K562 (cell line): ENCODE data around the gene CSAD. TPM values are rescaled to one million over a fixed set of nuclear protein-coding genes. Genes with fewer than 3 reads are reported as not detected.

Source experiments
- CBX8 ChIP-seq: fragments of 200-600 bp; sonication (generic); IDR thresholded peaks from 2 replicates; pipeline ENCODE4 v1.6.1; 2012; ENCODE audit warnings: borderline replicate concordance, mixed run types, low read depth, mild to moderate bottlenecking, moderate library complexity, mixed read lengths, low read length, control low read depth, inconsistent platforms; ENCODE audit not compliant: poor library complexity, severe bottlenecking; ENCODE audit errors: extremely low read depth
- JUND ChIP-seq, 2 experiments: IDR thresholded peaks; 2 replicates in 1 of 2; 3 replicates in 1 of 2; pipeline ENCODE4 v1.6.1; 2011; ENCODE audit warnings: borderline replicate concordance in 2 of 2, low read depth in 2 of 2, low read length in 2 of 2, improper control_type of control experiment in 1 of 2, missing biosample characterization in 1 of 2, missing genetic modification characterization in 1 of 2, missing genetic modification reagents in 1 of 2
- MAZ ChIP-seq, 2 experiments: fragments of 450-650 bp in 1 of 2; sonication (generic) in 1 of 2; formaldehyde crosslinking; IDR thresholded peaks in 1 of 2; conservative IDR thresholded peaks in 1 of 2; 2 replicates each; pipeline versions ENCODE4 v1.4.0 to v1.5.0; 2020; ENCODE audit warnings: mild to moderate bottlenecking in 1 of 2, missing genetic modification reagents in 1 of 2
- MECOM ChIP-seq: fragments of 250-450 bp; sonication (Bioruptor Pico); IDR thresholded peaks from 2 replicates; pipeline ENCODE4 v1.8.0; 2022; ENCODE audit warnings: inconsistent platforms
- PCBP1 ChIP-seq: fragments of 200-400 bp; formaldehyde crosslinking; IDR thresholded peaks from 2 replicates; pipeline ENCODE4 v1.6.1; 2018; ENCODE audit warnings: mild to moderate bottlenecking, low read depth, low read length; ENCODE audit not compliant: poor library complexity, severe bottlenecking
- PHB ChIP-seq: fragments of 250-450 bp; sonication (Bioruptor Pico); IDR thresholded peaks from 2 replicates; pipeline ENCODE4 v1.5.0; 2021
- SMAD2 ChIP-seq: fragments of 150-350 bp; IDR thresholded peaks from 2 replicates; pipeline ENCODE4 v1.6.1; 2014; ENCODE audit warnings: low read depth, mild to moderate bottlenecking, low read length
- TEAD1 ChIP-seq, 2 experiments: fragments of 450-650 bp in 1 of 2; sonication (generic) in 1 of 2; formaldehyde crosslinking; IDR thresholded peaks; 2 replicates each; pipeline versions ENCODE4 v1.4.0 to v1.8.0; 2020 to 2022; ENCODE audit warnings: mild to moderate bottlenecking in 2 of 2, missing genetic modification reagents in 1 of 2
- U2AF1 ChIP-seq: fragments of 200-400 bp; formaldehyde crosslinking; optimal IDR thresholded peaks from 2 replicates; pipeline ENCODE3; 2017; ENCODE audit warnings: mild to moderate bottlenecking, low read depth, low read length, moderate library complexity
- XRCC5 ChIP-seq: fragments of 200-400 bp; formaldehyde crosslinking; IDR thresholded peaks from 2 replicates; pipeline ENCODE4 v1.6.1; 2017; ENCODE audit warnings: low read depth, mild to moderate bottlenecking, low read length
- ZNF431 ChIP-seq: sonication (generic); formaldehyde crosslinking; IDR thresholded peaks from 2 replicates; pipeline ENCODE4 v1.8.0; 2022; ENCODE audit warnings: mild to moderate bottlenecking, missing genetic modification reagents
- ZNF584 ChIP-seq: fragments of 200-800 bp; sonication (Bioruptor generic); IDR thresholded peaks from 2 replicates; pipeline ENCODE4 v1.6.1; 2016; ENCODE audit warnings: low read depth, mild to moderate bottlenecking, missing genetic modification characterization, missing compliant biosample characterization
- polyA plus RNA-seq, 8 experiments: library from polyadenylated mRNA; depleted of rRNA in 4 of 8; stranded (reverse) in 5 of 8; unstranded in 3 of 8; fragments of >200 nt; fragmentation: Nextera tagmentation in 2 of 8; fragmentation: Illumina TruSeq in 1 of 8; extraction: Ambion mirVana in 2 of 8; extraction: Trizol in 1 of 8; gene quantifications; 2 replicates each; pipeline versions ENCODE4 v1.2.1 to v1.2.3, GENCODE V29; 2011 to 2014; ENCODE audit warnings: inconsistent platforms in 1 of 8, missing spikeins in 1 of 8
- total RNA-seq, 7 experiments: library from RNA; depleted of rRNA in 6 of 7; stranded (reverse); fragments of >200 nt in 6 of 7; fragmentation: Illumina TruSeq in 2 of 7; extraction: Trizol in 2 of 7; gene quantifications; 2 replicates each; pipeline versions ENCODE4 v1.2.1 to v1.2.3, GENCODE V29; 2011 to 2021; ENCODE audit warnings: low replicate concordance in 1 of 7
- TF ChIP-seq, protein P1 (sequence below): fragments of 250-450 bp; sonication (Bioruptor Pico); IDR thresholded peaks from 2 replicates; pipeline ENCODE4 v1.4.0; 2020; ENCODE audit warnings: borderline replicate concordance
- TF ChIP-seq, protein P2 (sequence below): IDR thresholded peaks from 2 replicates; pipeline ENCODE4 v1.6.1; 2011; ENCODE audit warnings: borderline replicate concordance, low read depth, mild to moderate bottlenecking, moderate library complexity, low read length; ENCODE audit not compliant: insufficient read depth, poor library complexity, severe bottlenecking
- TF ChIP-seq, protein P3 (sequence below), 2 experiments: IDR thresholded peaks in 1 of 2; conservative IDR thresholded peaks in 1 of 2; 2 replicates each; pipeline ENCODE4 v1.6.1; 2016; ENCODE audit warnings: low read depth in 2 of 2, mild to moderate bottlenecking in 1 of 2, missing compliant biosample characterization in 1 of 2, missing genetic modification characterization in 1 of 2, moderate library complexity in 1 of 2
- TF ChIP-seq, protein P4 (sequence below), 3 experiments: IDR thresholded peaks in 2 of 3; conservative IDR thresholded peaks in 1 of 3; 2 replicates each; pipeline ENCODE4 v1.5.1; 2011 to 2012; ENCODE audit warnings: low read length in 3 of 3, mild to moderate bottlenecking in 3 of 3, control low read depth in 2 of 3, improper control_type of control experiment in 1 of 3, inconsistent platforms in 1 of 3, low read depth in 1 of 3, mixed read lengths in 1 of 3, moderate library complexity in 1 of 3; ENCODE audit not compliant: insufficient read depth in 2 of 3

The CSAD gene
- total and polyA plus RNA-seq, 9 of the 15 experiments (the other 6 are each of a cell fraction or from before 2014, with no cell fraction given) = 1.8 to 19.6 (median 8.1) TPM

DNA sequence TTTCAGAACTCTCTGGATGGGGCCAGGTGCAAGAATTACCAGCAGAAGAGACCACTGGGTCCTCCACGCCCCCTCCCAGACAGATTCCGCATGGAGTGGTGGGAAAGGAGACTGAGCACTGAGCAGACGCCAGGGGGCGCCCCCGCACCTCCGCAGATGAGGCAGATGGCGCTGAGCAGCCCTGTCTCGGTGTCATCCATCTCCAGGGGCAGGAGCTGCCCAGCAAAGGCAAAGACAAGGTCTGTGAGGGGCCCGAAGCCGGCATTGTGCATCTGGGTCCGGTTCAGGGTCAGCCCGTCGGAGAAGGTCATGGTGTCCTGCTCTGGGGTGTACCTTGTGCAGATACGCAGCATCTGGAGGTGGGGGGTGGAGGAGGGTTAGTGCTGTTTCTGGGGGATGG, 32.6 kb upstream of the CSAD start (continued):
- TF ChIP-seq, protein P1, sequence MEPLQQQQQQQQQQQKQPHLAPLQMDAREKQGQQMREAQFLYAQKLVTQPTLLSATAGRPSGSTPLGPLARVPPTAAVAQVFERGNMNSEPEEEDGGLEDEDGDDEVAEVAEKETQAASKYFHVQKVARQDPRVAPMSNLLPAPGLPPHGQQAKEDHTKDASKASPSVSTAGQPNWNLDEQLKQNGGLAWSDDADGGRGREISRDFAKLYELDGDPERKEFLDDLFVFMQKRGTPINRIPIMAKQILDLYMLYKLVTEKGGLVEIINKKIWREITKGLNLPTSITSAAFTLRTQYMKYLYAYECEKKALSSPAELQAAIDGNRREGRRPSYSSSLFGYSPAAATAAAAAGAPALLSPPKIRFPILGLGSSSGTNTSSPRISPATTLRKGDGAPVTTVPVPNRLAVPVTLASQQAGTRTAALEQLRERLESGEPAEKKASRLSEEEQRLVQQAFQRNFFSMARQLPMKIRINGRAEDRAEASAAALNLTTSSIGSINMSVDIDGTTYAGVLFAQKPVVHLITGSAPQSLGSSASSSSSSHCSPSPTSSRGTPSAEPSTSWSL = 0 out of 2 replicates have a peak, but pooled peaks have one; percentile 68
- TF ChIP-seq XRCC5 (peak; percentile 71; the same call in 1 of the 2 replicates), PHB (CRISPR knock-in tag) (no peak), ZNF584 (no peak), MAZ (CRISPR knock-in tag; conservative IDR thresholded peaks at IDR 0.05 in 1 of 2, IDR thresholded peaks at IDR 0.05 in 1 of 2) (peak; percentile 60 to 67; a peak in 3 of 4 replicates), U2AF1 (no peak), PCBP1 (no peak), MECOM (CRISPR knock-in tag) (0 out of 2 replicates have a peak, but pooled peaks have one; percentile 29), JUND (IDR thresholded peaks at IDR 0.05; ENCODE audit: borderline replicate concordance, low read depth, low read length) (peak; percentile 25; the same call in 1 of the 2 replicates), JUND (tag; IDR thresholded peaks at IDR 0.05; ENCODE audit: borderline replicate concordance, low read depth, low read length) (no peak; the same call in 2 of the 3 replicates), CBX8 (no peak), ZNF431 (no peak), TEAD1 (CRISPR knock-in tag; IDR thresholded peaks at IDR 0.05) (peak in 1 of 2 experiments; percentile 46; a peak in 1 of 4 replicates), SMAD2 (no peak)
- TF ChIP-seq, protein P2, sequence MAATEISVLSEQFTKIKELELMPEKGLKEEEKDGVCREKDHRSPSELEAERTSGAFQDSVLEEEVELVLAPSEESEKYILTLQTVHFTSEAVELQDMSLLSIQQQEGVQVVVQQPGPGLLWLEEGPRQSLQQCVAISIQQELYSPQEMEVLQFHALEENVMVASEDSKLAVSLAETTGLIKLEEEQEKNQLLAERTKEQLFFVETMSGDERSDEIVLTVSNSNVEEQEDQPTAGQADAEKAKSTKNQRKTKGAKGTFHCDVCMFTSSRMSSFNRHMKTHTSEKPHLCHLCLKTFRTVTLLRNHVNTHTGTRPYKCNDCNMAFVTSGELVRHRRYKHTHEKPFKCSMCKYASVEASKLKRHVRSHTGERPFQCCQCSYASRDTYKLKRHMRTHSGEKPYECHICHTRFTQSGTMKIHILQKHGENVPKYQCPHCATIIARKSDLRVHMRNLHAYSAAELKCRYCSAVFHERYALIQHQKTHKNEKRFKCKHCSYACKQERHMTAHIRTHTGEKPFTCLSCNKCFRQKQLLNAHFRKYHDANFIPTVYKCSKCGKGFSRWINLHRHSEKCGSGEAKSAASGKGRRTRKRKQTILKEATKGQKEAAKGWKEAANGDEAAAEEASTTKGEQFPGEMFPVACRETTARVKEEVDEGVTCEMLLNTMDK = peak; percentile 58
- TF ChIP-seq, protein P3, sequence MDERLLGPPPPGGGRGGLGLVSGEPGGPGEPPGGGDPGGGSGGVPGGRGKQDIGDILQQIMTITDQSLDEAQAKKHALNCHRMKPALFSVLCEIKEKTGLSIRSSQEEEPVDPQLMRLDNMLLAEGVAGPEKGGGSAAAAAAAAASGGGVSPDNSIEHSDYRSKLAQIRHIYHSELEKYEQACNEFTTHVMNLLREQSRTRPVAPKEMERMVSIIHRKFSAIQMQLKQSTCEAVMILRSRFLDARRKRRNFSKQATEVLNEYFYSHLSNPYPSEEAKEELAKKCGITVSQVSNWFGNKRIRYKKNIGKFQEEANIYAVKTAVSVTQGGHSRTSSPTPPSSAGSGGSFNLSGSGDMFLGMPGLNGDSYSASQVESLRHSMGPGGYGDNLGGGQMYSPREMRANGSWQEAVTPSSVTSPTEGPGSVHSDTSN (CRISPR knock-in tag; IDR thresholded peaks at IDR 0.05; ENCODE audit: low read depth) = no peak
- TF ChIP-seq, protein P3 (tag; conservative IDR thresholded peaks at IDR 0.05; ENCODE audit: low read depth) = peak; percentile 47; the same call in 1 of the 2 replicates
- TF ChIP-seq, protein P4, sequence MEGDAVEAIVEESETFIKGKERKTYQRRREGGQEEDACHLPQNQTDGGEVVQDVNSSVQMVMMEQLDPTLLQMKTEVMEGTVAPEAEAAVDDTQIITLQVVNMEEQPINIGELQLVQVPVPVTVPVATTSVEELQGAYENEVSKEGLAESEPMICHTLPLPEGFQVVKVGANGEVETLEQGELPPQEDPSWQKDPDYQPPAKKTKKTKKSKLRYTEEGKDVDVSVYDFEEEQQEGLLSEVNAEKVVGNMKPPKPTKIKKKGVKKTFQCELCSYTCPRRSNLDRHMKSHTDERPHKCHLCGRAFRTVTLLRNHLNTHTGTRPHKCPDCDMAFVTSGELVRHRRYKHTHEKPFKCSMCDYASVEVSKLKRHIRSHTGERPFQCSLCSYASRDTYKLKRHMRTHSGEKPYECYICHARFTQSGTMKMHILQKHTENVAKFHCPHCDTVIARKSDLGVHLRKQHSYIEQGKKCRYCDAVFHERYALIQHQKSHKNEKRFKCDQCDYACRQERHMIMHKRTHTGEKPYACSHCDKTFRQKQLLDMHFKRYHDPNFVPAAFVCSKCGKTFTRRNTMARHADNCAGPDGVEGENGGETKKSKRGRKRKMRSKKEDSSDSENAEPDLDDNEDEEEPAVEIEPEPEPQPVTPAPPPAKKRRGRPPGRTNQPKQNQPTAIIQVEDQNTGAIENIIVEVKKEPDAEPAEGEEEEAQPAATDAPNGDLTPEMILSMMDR (IDR thresholded peaks at IDR 0.05 in 2 of 3, conservative IDR thresholded peaks at IDR 0.05 in 1 of 3; ENCODE audit: insufficient read depth in 2 of 3, low read depth in 1 of 3, low read length in 3 of 3) = peak; percentile 96 to 97 (median 97)
